ENCODE results near the gene ZNF423. TPM values are rescaled to one million over a fixed set of nuclear protein-coding genes. Genes with fewer than 3 reads are reported as not detected.

ZNF423 gene
- total and polyA plus RNA-seq, 9 of the 15 experiments (the other 6 are each of a cell fraction or from before 2014, with no cell fraction given) = not detected

DNA sequence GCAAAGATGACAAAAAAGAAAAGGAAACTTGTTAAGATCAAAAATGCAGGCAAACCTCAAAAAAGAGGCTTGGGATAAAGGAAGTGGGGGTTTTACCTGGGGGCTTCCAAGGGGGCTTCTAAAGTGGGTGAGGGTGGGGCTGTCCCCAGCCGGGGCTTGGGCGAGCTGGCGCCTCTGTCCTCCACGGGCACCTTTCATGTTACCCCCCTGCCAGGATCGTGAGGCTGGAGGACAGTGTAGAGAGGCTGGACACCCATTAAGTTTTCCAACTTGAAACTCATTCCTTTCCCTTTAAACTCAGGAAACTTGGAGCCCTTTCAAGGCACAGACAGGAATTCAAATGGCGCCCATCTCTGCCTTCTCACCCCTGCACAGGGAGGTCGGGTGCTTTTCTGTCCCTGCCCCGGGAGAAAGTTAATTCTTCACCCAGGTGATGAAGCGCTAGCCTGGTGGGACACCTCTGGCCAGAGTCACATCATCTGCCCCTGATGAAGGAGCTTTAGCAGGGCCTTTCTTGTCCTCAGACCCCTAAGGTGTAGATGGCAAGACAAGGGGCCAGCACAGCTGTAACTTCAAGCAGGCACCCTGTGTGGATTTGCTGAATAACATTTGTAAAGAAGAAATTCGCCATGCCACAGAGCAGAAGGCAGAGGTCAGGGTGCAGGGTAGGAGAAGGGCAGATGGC, 395.0 kb downstream of the ZNF423 start (continued):
- no peak for TF ChIP-seq KAT8 (IDR thresholded peaks at IDR 0.05; ENCODE audit: low read depth)

DNA sequence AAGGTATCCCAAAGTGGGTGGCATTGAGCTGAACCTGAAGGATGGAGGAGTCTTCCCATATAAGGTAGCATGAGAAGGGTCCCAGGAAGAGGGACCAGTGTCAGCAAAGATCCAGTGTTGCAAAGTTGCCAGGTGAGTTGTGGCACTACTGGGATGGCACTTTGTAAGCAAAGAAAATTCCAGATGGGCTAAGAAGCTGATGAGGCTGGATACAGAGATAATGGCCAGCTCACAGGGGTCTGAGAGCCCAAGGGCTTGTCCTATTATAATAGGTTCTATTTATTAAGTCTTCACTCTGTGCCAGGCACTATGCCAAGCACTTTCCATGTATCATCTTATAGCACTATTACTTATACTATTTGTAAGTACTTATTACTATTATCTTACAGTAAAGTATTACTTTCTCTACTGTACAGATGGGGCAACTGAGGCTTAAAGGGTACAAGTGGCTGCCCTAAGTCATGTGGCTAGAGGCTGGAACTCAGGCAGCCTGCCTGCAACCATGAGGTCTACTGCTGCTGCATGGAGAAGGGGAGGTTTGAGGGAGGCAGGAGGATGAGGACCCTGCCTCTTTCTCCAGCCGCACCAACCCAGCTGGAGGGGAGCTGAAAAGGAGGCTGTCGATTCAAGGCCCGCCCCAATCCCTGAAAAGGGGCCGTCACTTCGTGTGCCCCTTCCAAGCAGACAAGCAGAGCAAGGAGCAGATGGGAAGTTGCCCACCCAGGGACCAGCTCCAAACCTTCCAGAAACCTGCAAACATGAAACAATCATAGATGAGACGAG, 395.8 kb downstream of the ZNF423 start:
- ChIA-PET POLR2A (interaction anchor here (0.5 kb wide), 1 partner anchor 197 kb away, joined by 3 read pairs; no protein-coding TSS in a partner anchor), CTCF (ENCODE audit: low intra/inter-chr PET ratio) (no interaction called here)
- peaks cover 5% of the 10 kb centered on the region; the same call in 1 of the 2 replicates for H4K20me1 ChIP-seq (replicated peaks; ENCODE audit: control insufficient read depth, insufficient read depth, low read length)
- TF ChIP-seq TARDBP (IDR thresholded peaks at IDR 0.05) = no peak
- no peak for TF ChIP-seq POLR2G (IDR thresholded peaks at IDR 0.05; ENCODE audit: low read depth, low read length)
- TF ChIP-seq RBM14 (IDR thresholded peaks at IDR 0.05; ENCODE audit: borderline replicate concordance, insufficient read depth, low read depth, low read length) = no peak
- no peak for TF ChIP-seq E2F3 (CRISPR knock-in tag; IDR thresholded peaks at IDR 0.05)
- TF ChIP-seq, protein P1, sequence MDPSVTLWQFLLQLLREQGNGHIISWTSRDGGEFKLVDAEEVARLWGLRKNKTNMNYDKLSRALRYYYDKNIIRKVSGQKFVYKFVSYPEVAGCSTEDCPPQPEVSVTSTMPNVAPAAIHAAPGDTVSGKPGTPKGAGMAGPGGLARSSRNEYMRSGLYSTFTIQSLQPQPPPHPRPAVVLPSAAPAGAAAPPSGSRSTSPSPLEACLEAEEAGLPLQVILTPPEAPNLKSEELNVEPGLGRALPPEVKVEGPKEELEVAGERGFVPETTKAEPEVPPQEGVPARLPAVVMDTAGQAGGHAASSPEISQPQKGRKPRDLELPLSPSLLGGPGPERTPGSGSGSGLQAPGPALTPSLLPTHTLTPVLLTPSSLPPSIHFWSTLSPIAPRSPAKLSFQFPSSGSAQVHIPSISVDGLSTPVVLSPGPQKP (CRISPR knock-in tag; IDR thresholded peaks at IDR 0.05) = no peak
- no peak for TF ChIP-seq PTRF (tag; IDR thresholded peaks at IDR 0.05)
- TF ChIP-seq CBFA2T3 (IDR thresholded peaks at IDR 0.05) = no peak
- TF ChIP-seq ARID1B (IDR thresholded peaks at IDR 0.05) = no peak
- no peak overlapping the region for H3K4me3 ChIP-seq
- no peak overlapping the region for H2AFZ ChIP-seq (ENCODE audit: low read depth, low read length)
- H3K9ac ChIP-seq (ENCODE audit: insufficient read depth in 1 of 2, low read depth in 2 of 2, low read length in 2 of 2) = no peak overlapping the region
- H3K27ac ChIP-seq (ENCODE audit: extremely low read depth, low read depth, low read length) = no peak overlapping the region
- H3K9me3 ChIP-seq (replicated peaks; ENCODE audit: control insufficient read depth, insufficient read depth, low read depth, low read length) = no peaks in the 10 kb centered on the region
- no peaks in the 10 kb centered on the region for H3K9me1 ChIP-seq (ENCODE audit: control insufficient read depth, insufficient read depth, low read length)
- H3K4me2 ChIP-seq (ENCODE audit: insufficient read depth, low read length) = no peak overlapping the region
- no TSS peak for BruUV-seq (replicated peaks)
- no peaks in the 10 kb centered on the region for H3K79me2 ChIP-seq (ENCODE audit: control insufficient read depth, insufficient read depth, low read length)
- in situ Hi-C loops (cut with MboI) (no loop called here), intact Hi-C loops (cut with micrococcal nuclease) (no loop called here)
- WGBS (ENCODE audit: insufficient coverage, low coverage, missing lambda C conversion rate) = 0% methylated on average over 6 of the region's 6 CpGs
- DNase-seq (ENCODE audit: extremely low read depth in 1 of 4, low spot score in 3 of 4) = no peak
- FAIRE-seq = no peak
- H3K36me3 ChIP-seq (ENCODE audit: control insufficient read depth, insufficient read depth, low read length) = no peaks in the 10 kb centered on the region
- no peak for ATAC-seq
- H3K4me1 ChIP-seq (replicated peaks in 1 of 2; ENCODE audit: control insufficient read depth in 2 of 2, insufficient read depth in 2 of 2, low read length in 2 of 2) = peaks cover 0 to 5% of the 10 kb centered on the region in 2 experiments; a peak in 1 of 5 replicates
- peaks cover 4 to 12% of the 10 kb centered on the region in 2 experiments; a peak in 4 of 5 replicates for H3K27me3 ChIP-seq (ENCODE audit: control insufficient read depth in 2 of 2, insufficient read depth in 2 of 2, low read length in 2 of 2)
